HG03159 (cell line): ENCODE measurements around the gene TSR1.
A peak's percentile ranks its signal among the peaks of the same experiment; 100 is the strongest.
"Not testable (repeated sequence)": the region's sequence is repeated elsewhere in the genome, so short reads cannot be mapped to it uniquely, and the experiment has no call there.

ENCODE experiments used
- ATAC-seq: cut with Tn5 transposase; IDR thresholded peaks from one replicate; pipeline ENCODE4 v1.9.1; 2021; ENCODE audit warnings: mild to moderate bottlenecking, moderate library complexity; ENCODE audit not compliant: unreplicated experiment

Gene TSR1

DNA sequence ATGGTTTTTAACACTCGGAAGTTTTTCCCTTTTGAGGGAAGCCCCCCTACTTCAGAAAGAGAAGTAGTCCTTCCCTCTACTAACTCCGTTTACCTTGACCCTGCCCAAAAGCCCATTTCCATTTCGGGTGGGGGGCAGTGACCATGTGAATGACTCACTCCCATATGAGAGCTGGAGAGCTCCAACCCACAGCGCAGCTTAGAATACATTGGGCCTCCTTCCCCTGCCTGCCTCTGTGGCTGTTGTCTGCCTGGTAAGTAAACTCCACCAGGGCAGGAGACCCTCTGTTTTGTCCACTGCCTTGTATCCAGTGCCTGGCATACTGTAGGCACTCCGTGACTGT, 2.0 kb upstream of the TSR1 start:
- ATAC-seq = no peak

DNA sequence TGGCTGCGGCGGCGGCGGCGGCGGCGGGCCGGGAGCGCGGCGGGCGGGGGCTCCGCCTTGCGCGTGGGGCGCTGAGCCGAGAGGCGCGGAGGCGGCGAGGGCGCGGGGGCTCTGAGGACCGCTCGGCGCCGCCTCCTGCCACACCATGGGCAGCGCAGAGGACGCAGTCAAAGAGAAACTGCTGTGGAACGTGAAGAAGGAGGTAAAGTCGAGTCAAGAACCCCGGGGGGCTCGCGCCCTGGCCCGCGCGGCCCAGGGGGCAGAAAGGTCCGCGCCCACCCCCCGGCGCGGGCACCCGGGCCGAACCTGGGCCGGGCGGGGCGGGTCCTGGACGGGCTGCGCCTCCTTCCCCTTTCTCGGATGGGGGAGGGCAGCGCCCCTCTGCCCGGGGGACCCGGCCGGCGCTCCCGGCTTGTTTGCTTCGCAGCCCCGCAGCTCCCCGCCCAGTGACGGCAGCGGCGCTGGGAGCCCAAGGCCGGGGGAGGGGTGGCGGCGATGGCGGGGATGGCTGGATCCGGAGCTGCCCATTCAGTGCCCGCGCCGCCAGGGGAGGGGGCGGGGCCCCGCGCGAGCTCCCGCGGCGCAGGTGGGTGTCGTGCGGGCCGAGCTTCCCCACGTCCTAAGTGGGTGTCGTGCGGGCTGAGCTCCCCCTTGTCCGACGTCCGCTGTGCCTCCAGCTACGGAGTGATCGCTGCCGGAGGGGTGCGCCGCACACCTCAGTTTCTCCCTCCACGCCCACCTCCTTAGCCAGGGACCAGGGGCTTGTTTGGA, 1.5 kb upstream of the TSR1 start:
- peak; percentile 14 for ATAC-seq

DNA sequence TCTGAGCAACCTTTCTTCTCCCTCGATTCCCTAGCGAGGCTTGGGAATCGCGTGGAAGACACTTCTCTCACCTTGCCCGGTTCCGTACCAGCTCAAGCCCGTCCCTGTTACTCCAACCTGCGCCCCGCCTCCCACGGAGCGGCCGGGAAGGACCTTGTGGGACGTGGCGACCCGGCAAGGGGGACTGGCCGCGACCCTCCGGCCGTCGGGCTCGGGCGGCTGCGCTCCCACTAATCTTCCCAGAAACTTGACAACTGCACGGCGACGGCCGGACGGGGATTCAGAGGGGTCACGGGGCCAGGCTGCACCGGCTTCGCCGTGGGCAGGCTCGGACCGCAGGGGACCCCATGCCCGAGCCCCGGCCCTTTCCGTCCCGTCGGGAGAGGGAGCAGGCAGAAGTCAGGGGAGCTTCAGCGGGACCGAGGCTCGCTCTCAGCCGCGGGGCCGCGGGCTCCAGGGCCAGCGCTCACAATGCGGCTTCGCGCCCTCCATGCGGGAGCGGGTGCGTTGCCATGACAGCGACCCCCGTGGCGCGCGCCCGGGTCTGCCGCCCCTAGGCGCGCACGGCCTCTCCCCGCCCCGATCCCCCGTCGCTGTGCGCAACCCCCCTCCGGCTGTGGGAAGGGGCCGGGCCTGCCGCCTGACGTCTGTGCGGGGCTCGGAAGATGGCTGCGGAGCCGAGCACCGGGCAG, 741 bp upstream of the TSR1 start, which contains the start of gene SGSM2:
Gene SGSM2 (plus strand): TSS at position 650 of the 692 bp plus-strand sequence. CDS start 188 bp downstream, outside the sequence.
- peak; percentile 34 for ATAC-seq

DNA sequence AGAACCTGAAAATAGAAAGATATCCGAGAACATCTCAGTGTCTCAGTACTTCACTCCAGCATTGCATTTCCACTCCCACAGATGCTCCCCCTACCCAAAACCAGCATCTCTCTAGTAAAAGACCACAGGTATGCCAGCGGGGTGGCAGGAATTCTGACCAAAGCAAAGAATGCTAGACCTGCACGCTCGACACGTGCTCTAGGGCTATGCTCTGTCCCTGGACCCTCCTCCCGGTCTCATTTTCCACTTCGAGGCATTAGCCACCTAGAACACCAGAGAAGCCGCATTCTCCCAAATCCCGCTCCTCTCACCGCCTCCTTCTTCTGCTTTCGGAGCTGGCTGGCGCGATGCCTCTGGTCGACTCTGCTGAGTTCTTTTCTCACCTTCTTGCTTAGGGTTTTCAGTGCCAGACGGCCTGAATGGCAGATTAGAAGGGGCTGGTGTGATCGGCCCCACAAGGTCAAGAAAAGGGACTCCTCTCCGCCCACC, 487 bp downstream of the TSR1 start:
- ATAC-seq = no peak

DNA sequence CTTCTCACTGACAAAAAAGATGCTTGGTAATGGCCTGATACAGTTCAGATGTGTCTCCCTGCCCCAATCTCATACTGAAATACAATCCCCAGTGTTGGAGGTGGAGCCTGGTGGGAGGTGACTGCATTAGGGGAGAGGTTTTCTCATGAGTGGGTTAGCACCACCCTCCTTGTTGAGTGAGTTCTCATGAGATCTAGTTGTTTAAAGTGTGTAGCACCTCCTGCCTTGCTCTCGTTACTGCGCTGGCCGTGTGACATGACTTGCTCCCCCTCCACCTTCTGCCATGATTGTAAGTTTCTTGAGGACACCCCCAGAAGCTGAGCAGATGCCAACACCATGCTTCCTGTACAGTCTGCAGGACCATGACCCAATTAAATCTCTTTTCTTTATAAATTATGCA, 5.0 kb downstream of the TSR1 start:
- no peak for ATAC-seq

DNA sequence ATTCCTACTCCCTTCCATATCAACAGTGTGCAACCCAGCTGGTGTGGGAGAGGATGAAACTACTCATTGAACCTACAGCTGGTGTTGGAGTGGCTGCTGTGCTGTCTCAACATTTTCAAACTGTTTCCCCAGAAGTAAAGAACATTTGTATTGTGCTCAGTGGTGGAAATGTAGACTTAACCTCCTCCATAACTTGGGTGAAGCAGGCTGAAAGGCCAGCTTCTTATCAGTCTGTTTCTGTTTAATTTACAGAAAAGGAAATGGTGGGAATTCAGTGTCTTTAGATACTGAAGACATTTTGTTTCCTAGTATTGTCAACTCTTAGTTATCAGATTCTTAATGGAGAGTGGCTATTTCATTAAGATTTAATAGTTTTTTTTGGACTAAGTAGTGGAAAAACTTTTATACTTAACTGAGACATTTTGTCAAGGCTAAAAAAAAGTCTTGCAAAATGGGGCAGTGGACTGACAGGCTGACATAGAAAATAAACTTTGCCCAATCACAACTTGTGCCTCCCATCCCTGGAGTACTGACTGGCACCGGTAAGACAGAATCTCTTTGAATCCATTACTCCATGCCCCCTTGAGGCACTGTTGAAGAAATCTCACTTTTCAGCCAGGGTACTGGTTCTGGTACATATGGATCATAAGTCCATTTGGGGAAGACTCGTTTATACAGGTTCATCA, 12.5 kb downstream of the TSR1 start:
- ATAC-seq = no peak

DNA sequence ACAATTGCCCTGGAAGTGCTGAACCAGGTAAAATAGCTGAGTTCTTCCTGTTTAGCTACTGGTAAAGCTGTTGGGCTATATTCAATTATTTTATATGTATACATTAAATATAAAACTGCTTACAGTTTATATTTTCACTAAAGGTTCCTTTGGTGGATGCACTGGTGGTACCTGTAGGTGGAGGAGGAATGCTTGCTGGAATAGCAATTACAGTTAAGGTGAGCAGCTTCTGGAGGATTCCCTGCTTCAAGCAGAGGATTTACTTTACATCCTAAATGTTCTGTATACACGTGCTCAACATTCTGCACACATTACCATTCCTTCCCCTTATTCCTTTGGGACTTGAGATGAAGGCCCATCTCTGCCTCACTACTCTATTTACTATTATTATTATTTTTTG, 14.9 kb downstream of the TSR1 start:
- no peak for ATAC-seq

DNA sequence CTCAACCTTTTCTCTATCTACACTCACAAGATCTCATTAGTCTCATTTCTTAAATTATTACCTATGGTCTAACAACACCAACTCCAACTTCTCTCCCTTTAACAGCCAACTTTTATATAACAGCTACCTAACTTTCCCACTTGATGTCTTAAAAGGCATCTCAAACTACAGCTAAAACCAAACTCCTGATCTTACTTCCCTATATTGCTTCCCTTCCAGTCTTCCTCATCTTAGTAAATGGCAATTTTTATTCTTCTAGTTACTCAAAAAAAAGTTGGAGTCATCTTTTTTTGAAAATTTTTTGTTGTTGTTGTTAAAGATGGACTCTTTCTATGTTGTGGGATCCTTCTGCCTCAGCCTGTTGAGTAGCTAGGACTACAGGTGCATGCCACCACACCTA, 17.2 kb downstream of the TSR1 start:
- ATAC-seq = no peak

DNA sequence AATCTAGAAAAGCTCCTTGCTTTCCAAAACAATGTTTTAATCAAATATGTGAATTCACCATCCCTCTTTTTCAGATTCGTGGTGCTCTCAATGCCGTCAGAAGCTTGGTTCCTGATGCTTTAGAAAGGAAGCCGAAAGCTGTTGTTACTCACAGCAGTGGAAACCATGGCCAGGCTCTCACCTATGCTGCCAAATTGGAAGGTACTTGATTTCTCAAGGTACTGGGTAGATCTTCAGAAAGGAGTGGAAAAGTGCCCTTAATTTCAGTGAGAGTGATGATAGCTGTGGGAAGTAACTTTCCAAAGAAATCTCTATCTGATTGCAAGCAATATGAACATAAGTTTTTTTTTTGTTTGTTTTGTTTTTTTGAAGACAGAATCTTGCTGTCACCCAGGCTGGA, 18.5 kb downstream of the TSR1 start:
- ATAC-seq = no peak

DNA sequence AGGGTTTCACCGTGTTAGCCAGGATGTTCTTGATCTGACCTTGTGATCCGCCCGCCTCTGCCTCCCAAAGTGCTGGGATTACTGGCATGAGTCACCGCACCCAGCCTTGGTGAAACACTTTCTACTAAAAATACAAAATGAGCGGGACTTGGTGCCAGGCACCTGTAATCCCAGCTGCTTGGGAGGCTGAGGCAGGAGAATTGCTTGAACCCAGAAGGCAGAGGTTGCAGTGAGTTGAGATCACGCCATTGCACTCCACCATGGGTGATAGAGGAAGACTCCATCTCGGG, 19.4 kb downstream of the TSR1 start:
- ATAC-seq = not testable (repeated sequence)

DNA sequence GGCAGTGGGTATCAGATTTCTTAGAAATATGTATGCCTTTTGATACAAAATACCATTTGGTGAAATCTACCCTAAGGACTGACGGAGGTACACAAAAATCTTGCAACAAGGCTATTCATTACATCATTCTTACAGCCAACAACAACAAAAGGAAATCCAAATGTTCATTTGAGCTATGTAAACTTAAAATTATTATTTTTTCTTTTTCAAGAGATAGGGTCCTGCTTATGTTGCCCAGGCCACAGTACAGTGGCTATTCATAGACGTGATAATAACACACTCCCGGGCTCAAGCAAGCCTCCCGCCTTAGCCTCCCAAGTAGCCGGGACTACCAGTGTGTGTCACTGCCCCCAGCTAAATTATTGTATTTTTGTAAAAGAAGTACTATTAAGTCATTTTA, 23.5 kb downstream of the TSR1 start:
- no peak for ATAC-seq

DNA sequence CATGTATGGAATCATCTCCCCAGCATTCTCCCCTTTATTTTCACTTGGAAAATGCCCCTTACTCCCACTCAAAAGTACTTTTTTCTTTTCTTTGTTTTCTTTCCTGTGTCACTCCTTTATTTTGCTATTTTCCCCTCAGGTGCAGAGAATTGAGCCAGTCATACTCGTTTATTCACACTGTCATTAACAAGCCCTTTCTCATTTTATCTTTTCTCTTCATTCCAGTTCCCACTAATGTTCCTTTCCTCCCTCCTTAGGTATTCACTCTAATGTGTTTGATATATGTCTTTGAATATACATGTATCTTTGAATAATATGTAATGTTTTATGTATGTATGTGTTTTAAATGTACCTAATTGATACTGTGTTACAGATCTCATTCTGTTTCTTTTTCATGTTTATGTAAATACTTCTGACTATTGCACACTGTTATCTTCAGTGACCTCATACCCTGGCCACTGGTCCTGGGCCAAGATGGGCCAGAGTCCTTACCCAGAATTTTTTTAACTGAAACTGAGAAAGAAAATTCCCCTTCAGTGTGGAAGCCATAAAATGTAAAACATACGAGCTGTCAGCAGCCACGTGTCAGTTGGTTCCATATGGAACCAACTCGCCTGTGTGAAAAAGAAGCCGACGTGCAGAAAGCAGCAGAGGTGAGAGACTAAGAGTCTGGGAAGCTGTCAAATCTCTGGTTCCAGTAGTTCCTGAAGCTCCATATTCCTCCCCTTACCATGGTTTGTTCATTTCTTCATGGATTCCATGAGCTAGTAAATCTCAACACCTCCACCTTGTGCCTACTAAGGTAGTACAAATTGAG, 26.7 kb downstream of the TSR1 start:
- no peak for ATAC-seq

DNA sequence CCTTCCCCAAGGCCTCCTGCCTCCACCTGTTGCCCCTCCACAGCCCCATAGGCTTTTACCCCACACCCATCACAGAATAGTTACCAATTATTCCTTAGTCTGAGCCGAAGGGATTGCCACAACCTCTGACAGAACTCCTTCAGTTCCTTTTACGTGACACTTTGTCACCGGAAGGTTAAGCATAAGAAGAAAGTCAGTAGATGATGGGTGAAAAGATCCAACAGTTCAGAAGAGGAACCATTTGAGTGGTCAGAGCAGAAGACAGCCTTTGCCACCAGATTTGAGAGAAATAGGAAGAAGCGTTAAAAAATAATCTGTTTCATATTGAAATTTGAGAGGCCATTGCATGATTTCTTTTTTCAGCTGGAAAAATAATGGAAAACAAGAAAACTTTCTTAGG, 31.3 kb downstream of the TSR1 start:
- no peak for ATAC-seq

DNA sequence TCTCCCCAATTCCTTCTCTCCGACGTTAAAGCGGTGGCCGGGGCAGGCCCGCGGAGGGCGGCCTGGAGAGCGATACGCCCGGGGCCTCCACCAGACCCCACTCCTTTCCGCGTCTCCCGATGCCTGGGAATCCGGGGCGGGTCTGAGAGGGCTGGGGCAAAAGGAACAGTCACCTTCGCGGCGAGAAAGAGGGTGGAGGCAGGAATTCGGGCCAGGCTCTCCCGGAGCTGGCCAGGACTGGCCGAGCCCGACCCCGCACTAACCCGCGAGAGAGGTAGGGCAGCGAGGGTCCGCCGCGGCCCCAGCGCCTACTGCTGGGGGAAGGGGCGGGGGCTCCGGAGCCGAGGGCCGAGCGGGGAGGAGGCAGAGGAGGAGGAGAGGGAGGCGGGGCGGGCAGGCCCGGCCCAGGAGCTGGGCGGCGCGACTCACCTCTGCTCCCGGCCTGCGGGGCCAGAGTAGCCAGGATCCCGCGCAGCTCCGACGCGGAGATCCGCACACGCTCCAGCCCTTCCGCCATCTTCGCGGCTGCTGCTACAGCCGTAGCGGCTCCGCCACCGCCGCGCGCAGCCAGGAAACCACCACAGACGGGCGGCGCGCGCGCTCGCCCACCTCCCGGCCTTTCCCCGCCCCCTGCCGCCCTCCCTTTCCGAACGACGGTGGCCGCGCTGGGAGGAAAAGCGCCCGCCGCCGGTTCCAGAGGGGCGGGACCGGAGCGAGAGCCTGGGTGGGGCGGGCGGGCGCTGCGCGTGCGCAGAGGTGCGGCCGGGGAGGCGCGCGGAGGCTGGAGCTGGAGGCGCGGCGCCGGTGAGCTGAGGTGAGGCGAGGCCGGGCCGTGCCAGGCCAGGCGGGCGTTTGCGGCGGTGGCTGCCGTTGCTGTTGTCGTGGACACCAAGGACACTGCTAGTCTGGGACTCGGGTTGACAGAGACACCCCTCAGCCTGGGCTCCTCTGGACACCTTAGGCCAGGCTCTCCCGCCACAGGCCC, 32.8 kb downstream of the TSR1 start, which contains the start of the genes SMG6 and SRR:
Gene SMG6 (minus strand): TSS at position 582 of the 985 bp plus-strand sequence. CDS start 65 bp downstream, at position 517.
Gene SRR (plus strand): TSS at position 747 of the 985 bp plus-strand sequence. CDS start 11,611 bp downstream, outside the sequence.
- peak; percentile 80 for ATAC-seq

DNA sequence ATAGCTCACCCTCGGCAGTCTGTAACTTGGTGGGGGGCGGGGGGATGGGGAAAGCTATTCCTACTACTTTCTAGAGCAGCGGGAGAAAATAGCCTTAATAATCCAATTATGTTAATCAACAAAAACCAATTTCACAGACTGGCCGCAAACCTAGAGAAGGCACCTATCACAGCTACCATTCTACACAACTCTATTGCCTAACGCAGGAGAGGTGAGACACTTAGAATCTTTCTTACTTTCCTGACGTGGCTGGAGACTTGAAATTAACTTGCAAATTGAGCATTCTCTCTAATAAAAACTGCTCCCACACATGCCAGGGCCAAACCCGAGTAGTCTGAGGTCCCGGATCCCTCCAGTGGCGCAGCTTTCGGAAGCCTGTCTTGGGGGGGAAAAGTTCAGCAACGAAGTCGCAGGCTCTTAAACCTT, 33.5 kb downstream of the TSR1 start:
- no peak for ATAC-seq

DNA sequence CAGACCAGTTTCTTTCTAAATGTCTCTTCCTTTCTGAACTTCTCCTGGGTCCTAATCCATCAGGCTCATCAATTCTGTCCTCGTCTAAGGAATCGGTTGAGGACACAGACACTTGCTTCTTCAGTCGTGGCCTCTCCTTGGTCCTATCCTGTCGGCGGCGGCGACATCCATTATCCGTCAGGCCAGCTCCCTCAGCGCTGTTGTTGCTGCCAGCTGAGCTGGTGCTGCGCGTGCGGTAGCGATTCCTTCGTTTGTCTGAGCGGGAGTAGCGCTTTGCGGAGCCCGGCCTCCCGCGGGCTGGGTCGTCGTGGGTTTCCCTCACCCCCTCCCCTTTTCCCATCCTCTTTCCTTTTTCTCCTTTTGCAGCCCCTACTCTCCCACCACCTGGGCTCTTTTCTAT, 36.5 kb downstream of the TSR1 start:
- no peak for ATAC-seq

DNA sequence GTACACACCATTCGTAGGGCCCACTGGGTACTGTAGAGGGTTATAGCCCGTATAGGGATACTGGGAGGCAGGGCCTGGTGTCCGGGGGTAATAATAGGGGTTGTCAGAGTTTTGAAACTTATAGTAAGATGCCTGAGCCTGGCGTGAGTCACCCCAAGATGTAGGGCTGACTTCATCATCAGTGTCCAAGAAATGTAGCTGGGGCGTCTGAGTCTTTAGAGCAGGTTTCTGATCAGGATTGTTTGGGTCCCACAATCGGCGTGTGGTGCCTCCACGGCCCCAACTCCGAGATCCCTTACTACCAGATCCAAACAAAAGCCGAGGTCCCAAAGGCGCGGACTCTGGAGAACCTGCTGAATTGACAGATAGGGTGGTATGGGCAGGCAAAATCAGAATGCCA, 37.1 kb downstream of the TSR1 start:
- ATAC-seq = no peak

DNA sequence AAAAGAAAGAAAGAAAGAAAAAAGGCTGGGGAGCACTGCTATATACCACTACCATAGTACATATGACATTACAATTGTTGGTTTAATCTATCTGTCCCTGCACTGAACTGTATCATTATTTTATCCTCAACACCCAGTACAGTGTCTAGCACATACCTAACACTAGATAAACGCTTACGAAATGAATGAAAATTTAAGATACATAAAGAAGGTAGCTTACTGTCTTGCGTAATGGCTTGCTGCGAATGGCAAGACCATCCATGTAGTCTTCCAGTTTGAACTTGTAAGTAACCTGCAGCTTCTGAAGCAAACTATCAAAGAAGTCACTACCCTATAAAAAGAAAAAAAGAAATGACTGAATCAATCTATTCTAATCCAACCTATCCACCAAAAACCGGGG, 39.2 kb downstream of the TSR1 start:
- ATAC-seq = no peak

DNA sequence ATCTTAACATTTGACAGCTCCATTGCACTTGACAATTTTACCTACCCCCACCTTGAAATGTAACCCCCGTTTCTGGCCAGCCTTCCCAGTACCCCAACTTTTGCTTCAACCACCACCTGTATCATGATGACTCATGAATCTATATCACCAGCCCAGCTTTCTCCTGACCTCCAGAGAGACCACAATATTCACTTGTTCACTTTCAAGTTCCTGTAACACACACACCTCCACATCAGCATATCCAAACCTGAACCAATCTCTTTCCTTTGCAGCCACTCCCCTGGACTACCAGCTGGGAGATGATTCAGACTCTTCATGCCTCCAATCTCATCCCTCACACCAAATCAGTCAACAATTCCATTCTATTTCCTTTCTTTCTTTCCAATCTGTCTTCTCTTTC, 40.7 kb downstream of the TSR1 start:
- no peak for ATAC-seq

DNA sequence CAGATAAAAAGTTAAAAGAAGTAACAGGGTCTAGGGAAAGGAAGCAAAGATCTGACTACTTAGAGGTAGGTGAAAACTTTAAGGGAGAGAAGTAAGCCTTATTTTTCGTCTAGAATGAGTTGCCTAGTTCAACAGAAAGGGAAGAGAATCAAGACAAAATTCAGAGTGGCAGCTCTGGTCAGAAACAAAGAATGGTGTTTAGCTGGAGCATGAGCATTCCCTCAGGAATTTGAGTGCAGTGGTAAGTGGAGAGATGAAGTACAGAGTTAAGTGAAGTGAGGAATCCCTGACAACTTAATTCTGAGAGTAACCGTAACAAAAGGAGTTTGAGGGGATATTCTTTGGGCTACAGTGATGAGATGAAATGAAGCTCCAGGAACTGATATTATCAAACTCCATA, 44.2 kb downstream of the TSR1 start:
- ATAC-seq = no peak
